ENCODE results near the gene TTC9.
"Not testable (repeated sequence)": the region's sequence is repeated elsewhere in the genome, so short reads cannot be mapped to it uniquely, and the experiment has no call there.

The TTC9 gene

GRCh38 chr14:70685474-70686197, 43.9 kb downstream of the TTC9 start:
- no peak for DNase-seq

- no peak for DNase-seq
Measured at GRCh38 chr14:70692210-70692609, 50.5 kb downstream of the TTC9 start.

GRCh38 chr14:70696026-70696425, 54.3 kb downstream of the TTC9 start:
- DNase-seq = no peak

- DNase-seq = no peak
Measured at GRCh38 chr14:70697701-70698100, 56.0 kb downstream of the TTC9 start.

GRCh38 chr14:70698288-70698687, 56.6 kb downstream of the TTC9 start:
- no peak for DNase-seq

GRCh38 chr14:70699646-70700045, 57.9 kb downstream of the TTC9 start:
- no peak for DNase-seq

- DNase-seq = no peak
Measured at GRCh38 chr14:70700955-70701585, 59.4 kb downstream of the TTC9 start.

GRCh38 chr14:70701610-70702009, 59.9 kb downstream of the TTC9 start:
- no peak for DNase-seq

- DNase-seq = no peak
Measured at GRCh38 chr14:70702161-70702560, 60.4 kb downstream of the TTC9 start.

- not testable (repeated sequence) for DNase-seq
Measured at GRCh38 chr14:70703621-70704168, 62.0 kb downstream of the TTC9 start.

- DNase-seq = no peak
Measured at GRCh38 chr14:70704960-70705359, 63.2 kb downstream of the TTC9 start.

- no peak for DNase-seq
Measured at GRCh38 chr14:70706177-70706576, 64.5 kb downstream of the TTC9 start.

GRCh38 chr14:70707138-70708038, 65.7 kb downstream of the TTC9 start:
- no peak for DNase-seq

- no peak for DNase-seq
Measured at GRCh38 chr14:70708717-70709570, 67.2 kb downstream of the TTC9 start.

- DNase-seq = no peak
Measured at GRCh38 chr14:70709726-70710382, 68.1 kb downstream of the TTC9 start.

GRCh38 chr14:70711451-70711850, 69.7 kb downstream of the TTC9 start:
- no peak for DNase-seq

- DNase-seq = no peak
Measured at GRCh38 chr14:70713096-70713495, 71.4 kb downstream of the TTC9 start.

- DNase-seq = no peak
Measured at GRCh38 chr14:70713511-70713916, 71.8 kb downstream of the TTC9 start.

GRCh38 chr14:70714055-70714550, 72.4 kb downstream of the TTC9 start:
- DNase-seq = peak; percentile 30

GRCh38 chr14:70716483-70716882, 74.8 kb downstream of the TTC9 start:
- no peak for DNase-seq

GRCh38 chr14:70716958-70717357, 75.2 kb downstream of the TTC9 start:
- DNase-seq = no peak

All from activated naive CD4-positive, alpha-beta T cell treated with anti-CD3 and anti-CD28 coated beads, Interleukin-2, amount 50 U/mL, for 16 hours (primary cell).